GM10248 (cell line): ENCODE data around the gene UTS2R.

Source experiments
- CTCF ChIA-PET: fragments of 300-600 bp; sonication (Branson Sonifier 250); formaldehyde crosslinking; extraction: SDS; loops from one replicate; lab custom pipeline; 2021; ENCODE audit warnings: antibody characterized with exemption; lab: Yijun Ruan, JAX
- POLR2A ChIA-PET: fragments of 350-650 bp; sonication (Branson Sonifier 250); formaldehyde crosslinking; extraction: SDS; loops from one replicate; lab custom pipeline; 2020; ENCODE audit warnings: antibody characterized with exemption; lab: Yijun Ruan, JAX
- DNase-seq: peaks from one replicate; pipeline ENCODE4 v3.0.0; 2012; ENCODE audit errors: extremely low spot score
- CTCF ChIP-seq: IDR thresholded peaks from 2 replicates; pipeline ENCODE4 v1.5.1; 2012; ENCODE audit warnings: mild to moderate bottlenecking, low read depth; ENCODE audit errors: extremely low read depth, missing control alignments, control extremely low read depth

Gene UTS2R

DNA sequence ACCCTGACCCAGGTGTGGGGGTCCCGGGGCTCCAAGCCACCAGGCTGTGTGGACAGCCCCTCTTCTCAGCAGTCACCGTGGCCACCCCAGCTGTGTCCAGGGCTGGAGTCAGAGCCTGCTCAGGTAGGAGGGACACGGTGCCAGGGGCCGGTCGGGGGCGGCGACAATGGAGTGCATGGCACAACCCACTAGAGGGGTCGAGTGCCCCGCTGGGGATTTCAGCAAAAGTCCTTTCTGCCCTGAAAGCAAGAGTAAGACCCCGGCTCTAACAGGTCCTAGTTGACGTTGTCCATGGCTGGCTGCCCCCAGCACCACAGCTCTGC is 11.3 kb downstream of the UTS2R start:
- ChIA-PET POLR2A (no interaction called here), CTCF (no interaction called here)
- DNase-seq = no peak
- TF ChIP-seq CTCF = no peak

GRCh38 chr17:82383411-82383810 is 11.8 kb downstream of the UTS2R start:
- no peak for DNase-seq
- ChIA-PET POLR2A (no interaction called here), CTCF (no interaction called here)
- no peak for TF ChIP-seq CTCF

DNA sequence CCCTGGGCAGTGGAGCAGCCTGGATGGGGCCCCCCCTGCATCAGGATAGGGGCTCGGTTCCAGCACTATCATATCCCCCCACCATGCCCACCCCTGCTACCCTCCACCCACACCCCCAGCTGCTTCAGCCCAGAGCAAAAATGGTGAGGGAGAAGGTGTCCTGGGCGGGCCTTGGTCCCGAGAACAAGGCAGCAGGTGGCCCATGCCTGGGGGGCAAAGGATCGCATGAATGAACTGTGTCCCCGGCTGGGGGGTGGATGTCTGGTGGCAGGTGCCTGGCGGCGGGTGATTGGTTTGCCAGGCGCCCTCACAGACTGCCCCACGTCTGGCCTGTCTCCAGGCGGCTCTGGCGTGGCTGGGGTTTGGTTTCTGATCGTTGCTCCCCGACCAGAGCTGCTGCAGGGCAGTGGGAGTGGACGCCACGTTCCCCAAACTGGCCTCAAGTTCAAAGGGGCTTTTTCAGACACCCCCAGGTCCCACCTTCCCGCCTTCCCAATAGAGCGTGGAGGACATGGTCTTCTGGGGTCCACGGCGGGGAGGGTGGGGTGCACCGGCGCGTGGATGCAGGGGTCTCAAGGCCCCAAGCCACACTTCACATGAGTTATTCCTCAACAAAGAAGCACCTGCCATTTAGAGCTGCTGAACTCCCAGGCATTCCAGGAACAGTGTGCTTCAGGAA is 12.6 kb downstream of the UTS2R start:
- no peak for TF ChIP-seq CTCF
- DNase-seq = no peak
- CTCF ChIA-PET = no interaction called here
- POLR2A ChIA-PET = no interaction called here

DNA sequence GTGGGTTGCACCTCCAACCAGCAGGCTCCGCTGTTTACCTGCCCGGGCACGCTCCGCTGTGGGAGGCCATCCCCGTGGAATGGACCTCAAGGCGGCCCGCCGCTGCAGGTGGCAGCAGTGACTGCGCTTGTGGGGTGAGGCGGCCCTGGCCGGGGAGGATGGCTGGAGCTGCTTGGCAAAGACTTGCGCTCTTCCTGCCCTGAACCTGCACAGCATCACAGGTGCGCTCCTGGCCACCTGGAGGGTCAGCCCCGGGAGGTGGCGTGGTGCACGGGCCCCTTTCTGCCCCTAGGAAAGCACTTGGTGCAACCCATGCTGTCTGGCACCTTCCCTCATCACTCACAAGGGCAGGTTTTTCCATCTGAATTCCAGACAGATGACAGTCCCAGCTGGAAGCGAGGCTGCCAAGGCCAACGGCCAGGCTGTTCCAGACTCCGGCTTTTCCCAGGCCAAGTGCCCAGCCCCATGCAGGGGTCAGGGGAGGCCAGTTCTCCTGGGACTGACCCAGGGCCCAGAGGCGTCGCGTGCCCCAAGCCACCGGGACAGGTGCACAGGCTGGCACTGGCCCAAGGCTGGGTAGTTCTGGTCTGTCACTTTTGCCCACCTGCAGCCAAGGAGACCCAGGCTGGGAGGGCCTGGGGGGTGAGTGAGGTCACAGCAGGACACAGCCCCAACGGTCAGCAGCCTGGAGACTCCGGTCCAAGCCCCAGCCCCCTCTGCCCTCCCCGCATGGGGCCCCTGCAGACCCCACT is 13.3 kb downstream of the UTS2R start:
- POLR2A ChIA-PET = no interaction called here
- TF ChIP-seq CTCF = no peak
- CTCF ChIA-PET = no interaction called here
- DNase-seq = no peak

DNA sequence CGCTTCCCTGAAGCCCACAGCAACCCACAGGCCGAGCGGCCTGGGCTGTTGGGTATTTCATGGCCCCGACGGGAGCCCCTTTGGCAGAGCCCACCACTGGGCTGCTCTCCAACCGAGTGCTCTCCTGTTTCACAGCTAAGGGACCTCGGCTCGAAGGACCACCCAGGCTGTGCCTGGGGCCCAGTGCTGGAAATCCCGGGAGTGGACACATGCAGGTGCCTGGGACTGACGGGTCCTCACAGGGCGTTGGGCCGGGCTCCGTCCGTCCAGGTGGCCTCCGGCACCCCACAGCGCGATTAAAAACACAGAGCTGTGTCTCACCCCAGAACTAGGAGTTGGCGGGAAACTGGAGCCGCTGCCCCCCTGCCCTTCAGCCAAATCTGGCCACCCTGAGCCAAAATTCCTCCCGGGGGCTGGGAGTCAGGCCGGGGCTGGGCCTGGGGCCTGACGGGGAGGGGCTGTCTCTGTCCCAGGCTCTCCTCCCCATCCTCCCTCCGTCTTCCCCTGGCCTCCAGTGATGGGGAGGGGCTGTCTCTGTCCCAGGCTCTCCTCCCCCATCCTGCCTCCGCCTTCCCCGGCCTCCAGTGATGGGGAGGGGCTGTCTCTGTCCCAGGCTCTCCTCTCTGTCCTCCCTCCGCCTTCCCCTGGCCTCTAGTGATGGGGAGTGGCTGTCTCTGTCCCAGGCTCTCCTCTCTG is 14.1 kb downstream of the UTS2R start:
- TF ChIP-seq CTCF = no peak
- ChIA-PET CTCF (no interaction called here), POLR2A (no interaction called here)
- DNase-seq = no peak

DNA sequence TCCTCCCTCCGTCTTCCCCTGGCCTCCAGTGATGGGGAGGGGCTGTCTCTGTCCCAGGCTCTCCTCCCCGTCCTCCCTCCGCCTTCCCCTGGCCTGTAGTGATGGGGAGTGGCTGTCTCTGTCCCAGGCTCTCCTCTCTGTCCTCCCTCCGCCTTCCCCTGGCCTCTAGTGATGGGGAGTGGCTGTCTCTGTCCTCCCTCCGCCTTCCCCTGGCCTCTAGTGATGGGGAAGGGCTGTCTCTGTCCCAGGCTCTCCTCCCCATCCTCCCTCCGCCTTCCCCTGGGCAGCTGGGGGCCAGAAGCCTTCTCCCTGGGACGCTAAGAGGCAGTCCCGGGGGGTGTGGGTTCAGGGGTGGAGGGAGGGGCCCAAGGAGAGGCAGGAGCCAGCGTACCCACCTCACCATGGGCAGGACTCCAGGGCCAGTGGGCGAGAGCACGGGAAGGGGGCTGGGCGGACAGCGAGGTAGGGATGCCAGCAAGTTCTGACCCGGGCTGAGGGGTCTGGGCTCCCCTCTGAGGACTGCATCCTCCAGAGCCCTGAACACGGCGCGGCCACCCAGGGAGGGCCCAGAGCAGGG is 14.8 kb downstream of the UTS2R start:
- POLR2A ChIA-PET = no interaction called here
- no peak for TF ChIP-seq CTCF
- no peak for DNase-seq
- CTCF ChIA-PET = no interaction called here
